KOPT-K1 (cell line): ENCODE data around the gene C5.
"Not testable (repeated sequence)": the region's sequence is repeated elsewhere in the genome, so short reads cannot be mapped to it uniquely, and the experiment has no call there.

Experiments used
- H3K27ac ChIP-seq: fragments of 200-600 bp; sonication (generic); 2 replicates; pipeline ENCODE4 v1.5.1; 2016; ENCODE audit warnings: antibody characterized with exemption, mild to moderate bottlenecking, low read depth, low read length; ENCODE audit not compliant: poor library complexity, severe bottlenecking
- H3K36me3 ChIP-seq: fragments of 200-600 bp; sonication (generic); 2 replicates; pipeline ENCODE4 v1.5.1; 2017; ENCODE audit warnings: antibody characterized with exemption, mild to moderate bottlenecking, low read length, moderate library complexity; ENCODE audit not compliant: insufficient read depth
- H3K9me3 ChIP-seq: fragments of 200-600 bp; sonication (generic); 2 replicates; pipeline ENCODE4 v1.5.1; 2017; ENCODE audit warnings: antibody characterized with exemption, low read length, mild to moderate bottlenecking; ENCODE audit not compliant: insufficient read depth, poor library complexity, severe bottlenecking

The C5 gene

DNA sequence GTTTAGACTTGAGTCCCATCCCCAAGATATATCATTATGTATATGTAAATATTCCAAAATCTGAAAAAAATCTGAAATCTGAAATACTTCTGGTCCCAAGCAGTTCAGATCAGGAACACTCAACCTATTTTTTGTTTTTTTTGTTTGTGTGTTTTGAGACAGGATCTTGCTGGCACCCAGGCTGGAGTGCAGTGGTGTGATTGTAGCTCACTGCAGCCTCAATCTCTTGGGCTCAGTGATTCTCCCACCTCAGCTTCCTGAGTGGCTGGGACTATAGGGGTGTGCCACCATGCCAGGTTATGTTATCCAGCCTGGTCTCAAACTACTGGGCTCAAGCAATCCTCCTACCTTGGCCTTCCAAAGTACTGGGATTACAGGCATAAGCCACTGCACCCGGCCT is 72.8 kb downstream of the C5 start:
- Histone ChIP-seq H3K9me3 (no peaks in the 10 kb centered on the region), H3K27ac (no peak overlapping the region), H3K36me3 (no peaks in the 10 kb centered on the region)

DNA sequence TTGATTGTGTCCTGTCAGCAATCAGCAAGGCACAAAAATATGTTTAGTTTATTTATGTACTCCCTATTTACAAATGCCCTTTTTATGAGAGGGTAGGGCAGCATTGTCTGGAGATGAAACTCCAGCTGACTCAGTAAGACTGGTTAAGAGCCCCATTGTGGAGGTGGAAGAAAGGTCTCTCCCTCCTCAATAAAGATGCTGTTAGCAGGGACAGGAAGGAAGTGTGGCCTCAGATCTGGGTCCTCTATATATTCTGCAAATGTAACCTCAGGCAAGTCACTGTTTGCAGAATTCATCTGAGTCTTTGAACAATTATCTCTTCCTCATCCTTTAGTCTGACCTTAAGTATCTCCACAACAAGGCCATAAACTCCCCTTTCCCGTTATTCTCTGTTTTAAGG is 75.2 kb downstream of the C5 start:
- H3K36me3 ChIP-seq, result no peaks in the 10 kb centered on the region
- no peaks in the 10 kb centered on the region for H3K9me3 ChIP-seq
- H3K27ac ChIP-seq, result peak overlapping the region; percentile 53

DNA sequence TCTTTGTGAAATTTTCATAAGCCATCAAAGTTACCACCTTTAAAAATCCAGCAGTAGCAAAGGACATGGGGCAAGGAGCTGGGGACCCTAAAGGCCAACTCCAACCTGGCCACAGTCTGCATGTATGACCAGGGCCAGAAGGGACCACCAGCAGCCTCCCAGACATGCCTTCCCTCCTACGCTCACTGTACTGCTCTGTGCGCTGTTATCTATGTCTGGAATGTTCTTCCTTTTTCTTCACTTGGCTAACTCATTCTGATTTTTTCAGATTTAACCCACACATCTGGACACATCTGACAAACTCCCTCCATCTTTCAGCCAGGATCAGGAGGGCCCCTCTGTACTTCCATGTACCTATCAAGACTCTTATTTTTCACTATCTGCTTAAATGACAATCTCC is 75.9 kb downstream of the C5 start:
- H3K27ac ChIP-seq, result peak overlapping the region; percentile 53
- H3K9me3 ChIP-seq, result no peaks in the 10 kb centered on the region
- no peaks in the 10 kb centered on the region for H3K36me3 ChIP-seq

DNA sequence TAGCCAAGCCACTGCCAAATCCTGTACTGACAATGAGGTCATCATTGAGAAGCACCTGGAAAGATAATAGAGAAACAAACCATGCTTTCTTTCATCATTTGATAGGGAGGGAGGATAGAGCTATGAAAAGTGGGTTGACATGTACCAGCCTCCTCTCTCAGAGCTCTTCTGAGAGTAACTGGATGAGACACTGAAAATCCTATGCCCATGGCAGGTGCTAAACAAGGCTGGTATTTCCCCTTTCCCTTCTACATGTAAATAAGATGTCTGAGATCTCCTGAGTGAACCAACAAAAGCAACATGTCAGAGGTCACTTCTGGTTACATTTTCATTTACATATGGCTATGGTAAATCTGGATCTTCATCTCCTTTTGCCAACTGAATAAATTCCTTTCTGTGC is 78.1 kb downstream of the C5 start:
- H3K9me3 ChIP-seq, result no peaks in the 10 kb centered on the region
- H3K36me3 ChIP-seq, result no peaks in the 10 kb centered on the region
- H3K27ac ChIP-seq, result no peak overlapping the region

DNA sequence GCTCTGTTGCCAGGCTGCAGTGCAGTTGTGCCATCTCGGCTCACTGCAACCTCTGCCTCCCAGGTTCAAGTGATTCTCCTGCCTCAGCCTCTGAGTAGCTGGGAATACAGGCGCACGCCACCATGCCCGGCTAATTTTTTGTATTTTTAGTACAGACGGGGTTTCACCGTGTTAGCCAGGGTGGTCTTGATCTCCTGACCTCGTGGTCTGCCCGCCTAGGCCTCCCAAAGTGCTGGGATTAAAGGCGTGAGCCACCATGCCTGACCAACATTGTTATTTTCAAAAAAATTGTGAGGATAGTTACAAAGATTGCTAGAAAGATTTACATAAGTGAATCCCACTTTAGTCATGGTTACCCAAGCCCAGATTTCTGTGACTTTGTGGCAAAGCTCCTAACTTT is 78.6 kb downstream of the C5 start:
- H3K9me3 ChIP-seq, H3K27ac ChIP-seq, H3K36me3 ChIP-seq: not testable (repeated sequence)

DNA sequence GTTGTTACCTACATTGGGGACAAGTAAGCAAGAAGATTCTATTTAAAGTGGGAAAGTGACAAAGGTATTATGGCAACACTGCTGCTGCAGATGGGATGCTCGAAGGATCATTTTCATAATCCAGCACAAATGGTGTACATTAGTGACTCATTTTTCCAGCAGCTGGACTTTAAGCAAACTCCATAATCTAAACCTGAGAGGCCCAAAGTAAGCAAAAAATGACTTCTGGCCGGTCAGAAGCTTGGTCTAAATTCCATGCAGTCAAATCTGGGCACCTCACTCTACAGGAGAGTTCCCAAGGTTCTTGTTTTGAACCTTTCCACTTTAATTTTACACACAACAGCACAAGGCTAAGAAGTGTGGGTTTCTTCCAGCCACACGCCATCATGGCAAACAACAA is 79.8 kb downstream of the C5 start:
- no peak overlapping the region for H3K27ac ChIP-seq
- no peaks in the 10 kb centered on the region for H3K36me3 ChIP-seq
- no peaks in the 10 kb centered on the region for H3K9me3 ChIP-seq

DNA sequence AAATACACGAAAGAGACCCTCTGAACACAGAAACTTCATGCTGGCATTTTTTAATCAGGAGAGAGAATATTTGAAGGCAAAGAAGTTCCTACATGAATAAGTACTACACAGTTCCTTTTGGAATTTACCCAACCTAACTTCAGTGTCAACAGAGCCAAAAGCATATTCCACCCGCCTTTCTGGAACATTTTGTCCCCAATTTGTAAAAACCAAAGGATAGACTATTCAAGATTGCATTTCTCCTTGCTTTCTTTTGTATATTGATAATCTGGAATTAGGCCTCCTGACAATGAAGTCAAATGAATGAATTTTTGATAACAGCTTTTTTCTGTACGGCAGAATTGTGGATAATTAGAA is 84.1 kb downstream of the C5 start:
- no peaks in the 10 kb centered on the region for H3K36me3 ChIP-seq
- H3K27ac ChIP-seq, result no peak overlapping the region
- no peaks in the 10 kb centered on the region for H3K9me3 ChIP-seq

DNA sequence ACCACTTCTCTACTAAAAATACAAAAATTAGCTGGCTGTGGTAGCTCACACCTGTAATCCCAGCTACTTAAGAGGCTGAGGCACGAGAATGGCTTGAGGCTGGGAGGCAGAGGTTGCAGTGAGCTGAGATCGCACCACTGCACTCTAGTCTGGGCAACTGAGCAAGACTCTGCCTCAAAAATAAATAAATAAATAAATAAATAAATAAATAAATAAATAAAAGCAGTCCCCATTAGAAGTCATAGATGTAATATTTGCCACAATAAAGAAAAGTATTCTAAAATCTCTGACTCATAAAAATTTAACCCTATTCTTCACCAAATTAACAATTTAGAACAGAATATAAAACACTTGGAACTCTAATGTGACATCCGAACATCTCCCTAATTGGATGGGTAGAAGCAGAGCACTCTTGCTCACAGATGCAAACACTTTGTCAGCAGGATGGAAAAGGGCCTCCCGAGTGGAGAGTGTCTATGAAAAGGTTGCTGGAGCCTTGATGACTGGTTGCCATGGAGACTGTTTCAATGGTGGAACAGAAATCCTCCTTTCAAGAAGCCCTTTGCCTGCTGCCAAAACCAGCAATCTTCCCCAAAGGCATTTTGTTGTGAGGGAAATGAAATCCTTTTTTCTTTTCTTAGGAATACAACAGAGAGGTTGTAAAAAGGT is 84.6 kb downstream of the C5 start:
- Histone ChIP-seq H3K27ac (no peak overlapping the region), H3K9me3 (no peaks in the 10 kb centered on the region), H3K36me3 (no peaks in the 10 kb centered on the region)

DNA sequence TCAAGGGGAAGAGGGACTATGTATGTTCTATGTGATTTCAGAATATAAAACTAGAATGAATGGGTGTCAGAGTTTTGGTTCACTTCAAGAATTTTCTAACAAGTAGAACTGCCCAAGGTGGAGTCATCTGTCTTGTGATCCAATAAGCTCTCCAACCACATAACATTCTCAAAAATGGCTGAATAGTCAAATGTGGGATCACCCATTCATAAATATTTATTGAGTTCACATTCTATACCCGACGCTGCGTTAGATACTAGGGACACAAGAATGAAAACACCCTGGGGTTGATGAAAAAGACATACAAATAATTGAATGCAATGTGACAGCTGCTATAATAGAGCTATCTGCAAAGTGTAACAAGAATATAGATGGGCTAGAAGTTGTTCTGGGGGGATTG is 88.1 kb downstream of the C5 start:
- Histone ChIP-seq H3K27ac (no peak overlapping the region), H3K9me3 (no peaks in the 10 kb centered on the region), H3K36me3 (no peaks in the 10 kb centered on the region)

DNA sequence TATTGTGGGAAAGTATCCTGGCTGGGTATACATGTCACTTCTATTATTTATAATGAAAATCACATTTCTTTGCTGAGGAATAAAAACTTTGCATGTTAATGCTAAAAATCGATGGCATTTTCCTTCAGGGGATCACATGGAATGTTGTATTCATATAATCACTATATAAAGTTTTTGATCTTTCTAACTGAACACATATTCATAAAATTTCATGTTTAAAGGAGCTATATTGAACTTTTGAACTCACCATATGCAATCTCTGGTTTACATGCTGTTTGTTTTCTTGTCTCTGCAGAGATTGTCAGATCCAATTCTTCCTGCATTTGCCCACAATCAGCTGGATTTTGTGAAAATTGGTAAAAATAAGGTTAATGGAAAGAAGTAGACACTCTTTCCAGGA is 90.1 kb downstream of the C5 start:
- Histone ChIP-seq H3K9me3 (no peaks in the 10 kb centered on the region), H3K36me3 (no peaks in the 10 kb centered on the region), H3K27ac (no peak overlapping the region)

DNA sequence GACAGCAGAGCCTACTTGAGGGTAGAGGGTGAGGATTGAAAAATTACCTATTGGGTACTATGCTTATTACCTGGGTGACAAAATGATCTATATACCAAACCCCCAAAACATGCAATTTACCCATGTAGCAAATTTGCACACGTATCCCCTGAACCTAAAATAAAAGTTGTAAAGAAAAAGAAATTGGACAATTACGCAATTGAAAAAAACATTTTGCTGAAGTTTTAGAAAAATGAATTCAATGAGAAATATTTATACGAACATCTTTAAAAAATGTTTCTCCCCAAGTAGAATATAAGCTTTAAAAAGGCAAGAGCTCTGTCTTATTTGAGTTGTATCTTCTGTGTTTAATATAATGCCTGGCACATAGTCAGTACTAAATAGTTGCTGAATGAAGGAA is 93.2 kb downstream of the C5 start:
- H3K9me3 ChIP-seq, result no peaks in the 10 kb centered on the region
- H3K36me3 ChIP-seq, result no peaks in the 10 kb centered on the region
- no peak overlapping the region for H3K27ac ChIP-seq

DNA sequence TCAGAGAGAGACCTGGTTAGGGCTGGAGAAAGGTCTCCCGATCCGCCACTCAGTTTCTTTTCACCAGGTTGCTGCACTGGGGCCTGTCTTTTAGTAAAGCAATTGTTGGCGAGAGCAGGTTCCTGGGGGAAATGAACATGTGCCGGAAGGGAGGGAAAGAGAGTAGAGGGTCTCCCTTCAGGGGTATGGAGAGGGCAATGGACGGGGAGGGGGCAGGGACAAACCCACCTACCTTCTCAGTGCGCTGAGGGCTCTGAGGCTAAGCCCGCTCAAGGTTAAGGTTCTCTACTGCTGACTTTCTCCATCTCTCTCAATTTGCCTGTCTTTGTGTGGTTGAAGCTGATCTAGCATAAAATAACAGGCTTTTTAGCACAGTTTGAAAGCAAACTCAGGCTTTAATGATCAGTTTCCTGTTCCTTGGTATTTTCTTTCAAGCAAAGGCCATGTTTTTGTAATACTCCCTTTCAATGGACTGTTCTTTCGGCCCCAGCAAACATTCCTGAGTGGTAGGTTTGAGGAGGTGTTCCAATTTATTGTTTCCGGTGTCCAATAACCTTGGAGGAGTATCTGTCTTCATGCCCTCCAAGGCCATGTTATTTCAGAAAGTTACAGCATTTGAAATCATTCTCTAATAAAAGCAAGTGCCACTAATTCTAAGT is 98.0 kb downstream of the C5 start:
- no peak overlapping the region for H3K27ac ChIP-seq
- no peaks in the 10 kb centered on the region for H3K9me3 ChIP-seq
- no peaks in the 10 kb centered on the region for H3K36me3 ChIP-seq

DNA sequence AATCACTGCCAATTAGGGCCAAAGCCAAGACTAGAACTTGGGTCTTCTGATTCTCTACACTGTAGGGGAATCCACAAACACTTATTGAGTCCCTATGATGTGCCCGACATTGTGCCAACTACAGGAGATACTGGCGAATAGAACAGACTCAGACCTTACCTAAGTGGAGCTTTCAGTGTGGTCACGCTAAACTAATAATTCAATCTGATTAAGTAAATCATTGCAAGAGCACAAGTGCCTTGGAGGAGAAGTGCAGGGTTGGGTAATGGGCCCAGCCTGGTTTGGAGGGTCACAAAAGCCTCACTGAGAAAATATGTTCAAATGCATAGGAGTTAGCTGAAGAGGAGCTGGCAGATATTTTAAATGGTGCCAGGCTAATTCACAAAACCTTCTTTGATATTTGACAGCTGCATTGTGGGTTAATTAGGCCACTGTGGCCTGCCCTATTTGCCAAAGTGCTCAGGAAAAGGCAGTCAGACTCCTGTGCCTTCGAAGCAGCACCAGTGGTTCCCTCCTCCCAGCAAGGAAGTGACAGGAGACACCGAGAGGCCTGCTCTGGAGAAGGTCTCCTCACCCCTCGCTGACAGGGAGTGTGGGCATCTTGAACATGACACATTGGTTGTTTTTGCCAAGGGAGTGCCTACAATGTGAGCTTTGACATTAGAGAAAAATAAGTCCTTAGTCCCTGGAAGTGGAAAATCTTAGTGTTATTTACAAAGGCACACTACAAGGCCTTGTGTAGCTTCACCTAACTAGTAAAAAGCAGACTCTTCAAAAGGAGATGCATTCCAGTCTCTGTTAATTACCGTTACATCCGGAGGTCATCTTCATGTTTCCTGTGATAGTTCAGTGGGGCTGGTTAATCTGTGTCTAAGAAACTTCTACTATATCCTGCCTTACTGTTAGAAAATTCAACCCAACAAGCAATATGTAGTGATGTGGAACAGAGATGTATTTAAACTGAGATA is 99.4 kb downstream of the C5 start:
- no peaks in the 10 kb centered on the region for H3K9me3 ChIP-seq
- no peaks in the 10 kb centered on the region for H3K36me3 ChIP-seq
- no peak overlapping the region for H3K27ac ChIP-seq

DNA sequence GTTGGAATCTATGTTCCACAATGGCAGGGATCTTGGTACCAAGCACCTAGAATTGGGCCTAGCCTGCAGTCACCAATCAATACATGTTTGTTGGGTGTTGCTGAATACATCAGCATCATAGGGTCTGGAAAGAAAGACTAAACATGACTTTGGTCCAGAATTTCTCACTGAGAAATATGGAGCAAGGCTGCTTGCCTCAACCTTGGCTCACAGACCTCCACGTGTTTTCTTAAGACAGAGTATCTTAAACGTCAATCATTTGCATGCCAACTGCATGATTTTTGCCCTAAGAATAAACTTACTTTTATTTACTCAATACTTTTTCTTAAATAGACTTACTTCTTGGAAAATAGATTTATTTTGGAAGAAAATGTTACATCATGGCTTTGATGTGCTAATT is 100.8 kb downstream of the C5 start:
- no peaks in the 10 kb centered on the region for H3K36me3 ChIP-seq
- H3K9me3 ChIP-seq, result no peaks in the 10 kb centered on the region

DNA sequence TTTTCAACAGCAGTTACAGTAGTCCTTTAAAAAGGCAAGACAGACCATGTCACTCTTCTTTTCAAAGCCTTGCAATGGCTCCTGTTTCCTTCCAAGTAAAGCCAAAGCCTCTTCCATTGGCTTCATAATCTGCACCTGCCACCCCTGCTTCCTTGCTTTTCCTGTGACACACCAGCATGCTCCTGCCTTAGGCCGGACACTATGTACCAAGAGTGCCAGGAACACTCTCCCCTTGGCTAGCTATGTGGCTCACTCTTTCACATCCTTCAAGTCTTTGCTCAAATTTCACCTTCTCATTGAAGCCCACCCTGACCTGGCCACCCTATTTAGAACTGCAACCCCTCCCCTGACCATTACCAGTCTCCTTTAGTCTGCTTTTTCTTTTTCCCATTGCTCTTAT is 101.3 kb downstream of the C5 start:
- H3K27ac ChIP-seq, result no peak overlapping the region
- no peaks in the 10 kb centered on the region for H3K36me3 ChIP-seq
- no peaks in the 10 kb centered on the region for H3K9me3 ChIP-seq

More for the DNA sequence above, 100.8 kb downstream of the C5 start:
- no peak overlapping the region for H3K27ac ChIP-seq
